C4-2B (cell line): Measurements from ENCODE around the gene TPSB2.
"Not testable (repeated sequence)": the region's sequence is repeated elsewhere in the genome, so short reads cannot be mapped to it uniquely, and the experiment has no call there.

ENCODE experiments used
- ZFX ChIP-seq: fragments of 450-650 bp; IDR thresholded peaks from 2 replicates; pipeline ENCODE4 v1.6.1; 2017
- TF ChIP-seq, protein P1 (sequence below): fragments of 450-650 bp; conservative IDR thresholded peaks from 2 replicates; pipeline ENCODE4 v1.5.1; 2017; ENCODE audit warnings: mild to moderate bottlenecking

GRCh38 chr16:1232049-1232748 is 2.2 kb upstream of the TPSB2 start:
- TF ChIP-seq, protein P1, sequence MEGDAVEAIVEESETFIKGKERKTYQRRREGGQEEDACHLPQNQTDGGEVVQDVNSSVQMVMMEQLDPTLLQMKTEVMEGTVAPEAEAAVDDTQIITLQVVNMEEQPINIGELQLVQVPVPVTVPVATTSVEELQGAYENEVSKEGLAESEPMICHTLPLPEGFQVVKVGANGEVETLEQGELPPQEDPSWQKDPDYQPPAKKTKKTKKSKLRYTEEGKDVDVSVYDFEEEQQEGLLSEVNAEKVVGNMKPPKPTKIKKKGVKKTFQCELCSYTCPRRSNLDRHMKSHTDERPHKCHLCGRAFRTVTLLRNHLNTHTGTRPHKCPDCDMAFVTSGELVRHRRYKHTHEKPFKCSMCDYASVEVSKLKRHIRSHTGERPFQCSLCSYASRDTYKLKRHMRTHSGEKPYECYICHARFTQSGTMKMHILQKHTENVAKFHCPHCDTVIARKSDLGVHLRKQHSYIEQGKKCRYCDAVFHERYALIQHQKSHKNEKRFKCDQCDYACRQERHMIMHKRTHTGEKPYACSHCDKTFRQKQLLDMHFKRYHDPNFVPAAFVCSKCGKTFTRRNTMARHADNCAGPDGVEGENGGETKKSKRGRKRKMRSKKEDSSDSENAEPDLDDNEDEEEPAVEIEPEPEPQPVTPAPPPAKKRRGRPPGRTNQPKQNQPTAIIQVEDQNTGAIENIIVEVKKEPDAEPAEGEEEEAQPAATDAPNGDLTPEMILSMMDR, result not testable (repeated sequence)
- not testable (repeated sequence) for TF ChIP-seq ZFX
